H1 (cell line): ENCODE data around the gene TBC1D22A. TPM values are rescaled to one million over a fixed set of nuclear protein-coding genes. Genes with fewer than 3 reads are reported as not detected.
"Not testable (repeated sequence)": the region's sequence is repeated elsewhere in the genome, so short reads cannot be mapped to it uniquely, and the experiment has no call there.

Experiments used
- CTCF ChIA-PET: fragments of 300-600 bp; sonication (Branson Sonifier 250); formaldehyde crosslinking; loops from one replicate; lab custom pipeline; 2021; ENCODE audit not compliant: partially characterized antibody; lab: Charles Lee
- POLR2A ChIA-PET: fragments of 300-600 bp; sonication (Branson Sonifier 250); formaldehyde crosslinking; loops from one replicate; lab custom pipeline; 2021; ENCODE audit warnings: inconsistent platforms; ENCODE audit not compliant: partially characterized antibody; lab: Charles Lee
- DNase-seq, 2 experiments: peaks; one replicate each; pipeline versions ENCODE4 v3.0.0 to v3.0.0-alpha.2; 2010 to 2022; ENCODE audit warnings: low spot score in 2 of 2, low read depth in 1 of 2, mixed read lengths in 1 of 2
- FAIRE-seq: peaks from 2 replicates; lab custom pipeline; 2011; peaks lifted over from hg19 to GRCh38; lab: Jason Lieb, UNC
- H2AFZ ChIP-seq: 2 replicates; pipeline ENCODE4 v1.8.1; 2012; ENCODE audit warnings: low read length, inconsistent platforms
- H2AK5ac ChIP-seq: 2 replicates; pipeline ENCODE4 v1.6.1; 2013; ENCODE audit warnings: low read depth, low read length
- H2BK120ac ChIP-seq: replicated peaks from 2 replicates; pipeline ENCODE3; 2013; ENCODE audit warnings: low read depth, low read length, inconsistent platforms
- H2BK12ac ChIP-seq: 2 replicates; pipeline ENCODE4 v1.6.1; 2013; ENCODE audit warnings: low read depth, low read length
- H2BK15ac ChIP-seq: 2 replicates; pipeline ENCODE4 v1.6.1; 2013; ENCODE audit warnings: low read length
- H2BK20ac ChIP-seq: 2 replicates; pipeline ENCODE4 v1.6.1; 2013; ENCODE audit warnings: low read length
- H2BK5ac ChIP-seq: 2 replicates; pipeline ENCODE4 v1.6.1; 2013; ENCODE audit warnings: low read depth, low read length
- H3K14ac ChIP-seq: 2 replicates; pipeline ENCODE4 v1.6.1; 2013; ENCODE audit warnings: inconsistent platforms; ENCODE audit not compliant: insufficient read length
- H3K18ac ChIP-seq: 2 replicates; pipeline ENCODE4 v1.6.1; 2013; ENCODE audit warnings: low read length; ENCODE audit errors: extremely low read depth
- H3K23ac ChIP-seq: 2 replicates; pipeline ENCODE4 v1.6.1; 2013; ENCODE audit warnings: inconsistent platforms; ENCODE audit not compliant: insufficient read length
- H3K23me2 ChIP-seq: 2 replicates; pipeline ENCODE4 v1.6.1; 2013; ENCODE audit warnings: low read depth, low read length
- H3K27ac ChIP-seq: 2 replicates; pipeline ENCODE4 v1.6.1; 2011; ENCODE audit warnings: low read depth, low read length, inconsistent platforms
- H3K27me3 ChIP-seq, 4 experiments: replicated peaks in 1 of 4; 1 replicate in 1 of 4; 2 replicates in 3 of 4; pipeline versions ENCODE4 v1.6.1 to v1.8.1; 2011 to 2013; ENCODE audit warnings: low read length in 3 of 4, mild to moderate bottlenecking in 3 of 4, inconsistent platforms in 2 of 4, mixed read lengths in 2 of 4, moderate library complexity in 1 of 4; ENCODE audit not compliant: control insufficient read depth in 3 of 4, insufficient read depth in 3 of 4; ENCODE audit errors: extremely low read depth in 1 of 4
- H3K36me3 ChIP-seq, 4 experiments: 2 replicates each; pipeline versions ENCODE4 v1.6.1 to v1.8.1; 2011 to 2013; ENCODE audit warnings: mild to moderate bottlenecking in 4 of 4, low read length in 3 of 4, moderate library complexity in 2 of 4, control low read depth in 1 of 4, inconsistent platforms in 1 of 4; ENCODE audit not compliant: insufficient read depth in 4 of 4, control insufficient read depth in 2 of 4
- H3K4ac ChIP-seq: replicated peaks from 2 replicates; pipeline ENCODE3; 2013; ENCODE audit warnings: low read length, low read depth, mixed read lengths, inconsistent platforms; ENCODE audit not compliant: insufficient read length
- H3K4me1 ChIP-seq, 4 experiments: replicated peaks in 1 of 4; 1 replicate in 1 of 4; 2 replicates in 3 of 4; pipeline versions ENCODE4 v1.6.1 to v1.8.1; 2011 to 2013; ENCODE audit warnings: low read length in 3 of 4, inconsistent platforms in 2 of 4, mixed read lengths in 1 of 4; ENCODE audit not compliant: insufficient read depth in 4 of 4, control insufficient read depth in 3 of 4
- H3K4me2 ChIP-seq, 2 experiments: 2 replicates each; pipeline versions ENCODE4 v1.6.1 to v1.8.1; 2011 to 2013; ENCODE audit warnings: low read depth in 2 of 2, low read length in 2 of 2, control low read depth in 1 of 2, inconsistent platforms in 1 of 2, mild to moderate bottlenecking in 1 of 2; ENCODE audit not compliant: insufficient read depth in 1 of 2
- H3K4me3 ChIP-seq, 4 experiments: fragments of 200-600, 300-600 bp in 1 of 4; sonication (generic), shearing (Covaris generic), sonication (Bioruptor Twin) in 1 of 4; 2 replicates each; pipeline versions ENCODE4 v1.5.1 to v1.8.1; 2011 to 2016; ENCODE audit warnings: low read length in 4 of 4, low read depth in 3 of 4, control low read depth in 2 of 4, inconsistent platforms in 2 of 4, mild to moderate bottlenecking in 2 of 4, mixed read lengths in 1 of 4, moderate library complexity in 1 of 4; ENCODE audit not compliant: insufficient read depth in 2 of 4; ENCODE audit errors: extremely low read depth in 1 of 4
- H3K56ac ChIP-seq: replicated peaks from 2 replicates; pipeline ENCODE3; 2013; ENCODE audit warnings: low read depth, mild to moderate bottlenecking, mixed read lengths, low read length, inconsistent platforms; ENCODE audit not compliant: insufficient read length
- H3K79me1 ChIP-seq: 2 replicates; pipeline ENCODE4 v1.6.1; 2013; ENCODE audit warnings: low read depth, low read length, control low read depth
- H3K79me2 ChIP-seq, 2 experiments: 2 replicates each; pipeline versions ENCODE4 v1.6.1 to v1.8.1; 2012 to 2013; ENCODE audit warnings: low read length in 2 of 2, mild to moderate bottlenecking in 2 of 2, inconsistent platforms in 1 of 2; ENCODE audit not compliant: insufficient read depth in 2 of 2, control insufficient read depth in 1 of 2
- H3K9ac ChIP-seq, 4 experiments: replicated peaks in 1 of 4; 1 replicate in 1 of 4; 2 replicates in 3 of 4; pipeline versions ENCODE4 v1.6.1 to v1.8.1; 2011 to 2013; ENCODE audit warnings: low read depth in 3 of 4, low read length in 3 of 4, control low read depth in 2 of 4, mild to moderate bottlenecking in 2 of 4, moderate library complexity in 2 of 4, inconsistent platforms in 1 of 4; ENCODE audit errors: extremely low read depth in 1 of 4
- H3K9me3 ChIP-seq, 2 experiments: 2 replicates each; pipeline versions ENCODE4 v1.6.1 to v1.8.1; 2012 to 2013; ENCODE audit warnings: mild to moderate bottlenecking in 2 of 2, moderate library complexity in 2 of 2, control low read depth in 1 of 2, inconsistent platforms in 1 of 2, low read depth in 1 of 2, low read length in 1 of 2, mixed read lengths in 1 of 2; ENCODE audit not compliant: insufficient read depth in 2 of 2
- H4K20me1 ChIP-seq, 2 experiments: replicated peaks in 1 of 2; 2 replicates each; pipeline versions ENCODE3 to v1.8.1; 2011 to 2013; ENCODE audit warnings: inconsistent platforms in 2 of 2, low read length in 2 of 2, mild to moderate bottlenecking in 1 of 2; ENCODE audit not compliant: insufficient read depth in 2 of 2, control insufficient read depth in 1 of 2
- H4K5ac ChIP-seq: 2 replicates; pipeline ENCODE4 v1.6.1; 2013; ENCODE audit warnings: low read length, low read depth, mixed read lengths, inconsistent platforms; ENCODE audit not compliant: insufficient read length
- H4K8ac ChIP-seq: 2 replicates; pipeline ENCODE4 v1.8.0; 2013; ENCODE audit warnings: mild to moderate bottlenecking, moderate library complexity, low read length, inconsistent platforms; ENCODE audit not compliant: insufficient read depth; ENCODE audit errors: extremely low read depth
- H4K91ac ChIP-seq: replicated peaks from 2 replicates; pipeline ENCODE3; 2013; ENCODE audit warnings: low read length, mixed read lengths, inconsistent platforms; ENCODE audit not compliant: insufficient read length
- RXRA ChIP-seq: IDR thresholded peaks from 2 replicates; pipeline ENCODE4 v1.6.1; 2011; ENCODE audit warnings: low read depth, mild to moderate bottlenecking, low read length, moderate library complexity; ENCODE audit not compliant: insufficient read depth
- WGBS, 2 experiments: shearing (Covaris generic) in 1 of 2; methylation state at CpG; one replicate each; pipeline versions ENCODE4 v1.1.6 to v1.1.7; 2013 to 2015; ENCODE audit warnings: low lambda C conversion rate in 2 of 2, mixed read lengths in 2 of 2, inconsistent platforms in 1 of 2, low coverage in 1 of 2, missing lambda C conversion rate in 1 of 2; ENCODE audit not compliant: insufficient replicate concordance in 2 of 2, insufficient coverage in 1 of 2, insufficient read length in 1 of 2; ENCODE audit errors: extremely low coverage in 1 of 2, missing lambda C conversion rate in 1 of 2; 5-methylcytosine and 5-hydroxymethylcytosine counted together
- polyA plus RNA-seq, 7 experiments: library from polyadenylated mRNA; depleted of rRNA in 3 of 7; stranded (reverse) in 5 of 7; unstranded in 2 of 7; fragments of >200 nt in 5 of 7; fragments of 200-250 nt in 2 of 7; gene quantifications; 1 replicate in 5 of 7; 2 replicates in 1 of 7; 4 replicates in 1 of 7; pipeline versions ENCODE4 v1.2.1 to v1.2.3, GENCODE V29; 2011 to 2013; ENCODE audit warnings: missing spikeins in 2 of 7, mixed read lengths in 2 of 7
- total RNA-seq: library from RNA; stranded (reverse); fragmentation: NEBNext Ultra II Directional; extraction: Animal tissue kit (Norgen Biotek cat#: 25700); gene quantifications from 2 replicates; pipeline ENCODE4 v1.2.1, GENCODE V29; 2021
- TF ChIP-seq, protein P1 (sequence below): IDR thresholded peaks from 2 replicates; pipeline ENCODE4 v1.6.1; 2011; ENCODE audit warnings: low read depth, mild to moderate bottlenecking, low read length; ENCODE audit not compliant: insufficient read depth

TBC1D22A gene
- total and polyA plus RNA-seq, 2 of the 8 experiments (the other 6 are each of a cell fraction or from before 2014, with no cell fraction given): 11.9 to 18.4 TPM

DNA sequence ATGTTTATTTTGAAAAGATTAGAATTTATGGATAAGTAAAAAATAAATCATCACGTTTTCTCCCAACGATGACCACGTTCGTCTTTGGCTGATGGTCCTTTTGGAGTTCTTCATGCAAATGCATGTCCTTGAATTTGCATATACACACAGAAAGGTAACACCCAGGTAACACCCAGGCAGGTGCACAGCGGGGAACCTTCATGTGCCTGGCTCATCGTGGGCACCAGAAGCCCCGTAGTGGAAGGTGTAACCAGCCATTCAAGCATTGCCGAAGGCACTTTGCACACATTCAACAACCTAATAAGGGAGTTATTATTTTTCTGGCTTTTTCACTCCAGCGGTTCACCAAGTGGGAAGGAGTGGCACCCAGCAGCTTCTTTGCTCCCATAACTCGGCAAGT, 404.6 kb downstream of the TBC1D22A start (continued):
- no peak for TF ChIP-seq RXRA
- TF ChIP-seq, protein P1, sequence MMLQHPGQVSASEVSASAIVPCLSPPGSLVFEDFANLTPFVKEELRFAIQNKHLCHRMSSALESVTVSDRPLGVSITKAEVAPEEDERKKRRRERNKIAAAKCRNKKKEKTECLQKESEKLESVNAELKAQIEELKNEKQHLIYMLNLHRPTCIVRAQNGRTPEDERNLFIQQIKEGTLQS: no peak

DNA sequence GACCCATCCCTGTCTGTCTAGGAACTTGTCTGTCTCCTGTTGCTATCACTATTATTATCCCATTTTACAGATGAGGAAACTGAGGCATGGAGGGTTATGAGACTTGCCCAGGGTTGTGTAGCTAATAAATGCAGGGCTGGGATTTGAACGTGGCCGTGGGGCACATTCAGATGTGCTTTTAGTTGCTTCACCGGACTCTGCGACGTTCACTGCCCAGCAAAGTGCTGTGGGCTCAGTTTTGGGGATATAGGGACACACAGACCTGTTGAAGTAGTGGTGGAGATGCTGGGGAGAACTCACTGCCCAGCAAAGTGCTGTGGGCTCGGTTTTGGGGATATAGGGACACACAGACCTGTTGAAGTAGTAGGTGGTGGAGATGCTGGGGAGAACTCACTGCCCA, 405.5 kb downstream of the TBC1D22A start:
- WGBS, 2 experiments: 83% methylated on average over 6 of the region's 6 CpGs; no CpG with 5 or more reads in 1 of the 2 experiments
- H3K79me2 ChIP-seq, H3K23me2 ChIP-seq, H3K9me3 ChIP-seq, H3K27ac ChIP-seq, H3K4me3 ChIP-seq, H2BK20ac ChIP-seq, H3K56ac ChIP-seq, POLR2A ChIA-PET, H3K4me1 ChIP-seq, H4K5ac ChIP-seq, H3K18ac ChIP-seq, H3K4me2 ChIP-seq, H2AFZ ChIP-seq, H3K79me1 ChIP-seq, FAIRE-seq, H3K36me3 ChIP-seq, H4K8ac ChIP-seq, DNase-seq, H2AK5ac ChIP-seq, H3K27me3 ChIP-seq, H4K20me1 ChIP-seq, H2BK12ac ChIP-seq, H2BK15ac ChIP-seq, H3K23ac ChIP-seq, H3K9ac ChIP-seq, H4K91ac ChIP-seq, H3K14ac ChIP-seq, H2BK5ac ChIP-seq, H2BK120ac ChIP-seq, H3K4ac ChIP-seq: not testable (repeated sequence)
- CTCF ChIA-PET: interaction anchor here (0.8 to 1.1 kb wide), 2 partner anchors 322 to 364 kb away, joined by 3 read pairs; no protein-coding TSS in a partner anchor
